ENCODE results near the gene RTN4.

Gene RTN4

GRCh38 chr2:55013936-55014335 is 36.3 kb downstream of the RTN4 start:
- TF ChIP-seq TAF1 (IDR thresholded peaks at IDR 0.05; ENCODE audit: low read depth, low read length): no peak
- TF ChIP-seq POLR2AphosphoS5 (IDR thresholded peaks at IDR 0.05; ENCODE audit: low read depth, low read length): no peak
- TF ChIP-seq POU2F2 (IDR thresholded peaks at IDR 0.05; ENCODE audit: low read depth, low read length): no peak
- TF ChIP-seq SPI1 (IDR thresholded peaks at IDR 0.05; ENCODE audit: low read depth, low read length): no peak
- no peak for TF ChIP-seq POLR2A (IDR thresholded peaks at IDR 0.05; ENCODE audit: low read depth, low read length)
- TF ChIP-seq PAX5 (IDR thresholded peaks at IDR 0.05; ENCODE audit: insufficient read depth, low read length, severe bottlenecking): no peak
- no peak for DNase-seq (ENCODE audit: insufficient read length, low spot score)
- FAIRE-seq: no peak

- FAIRE-seq (no peak), DNase-seq (ENCODE audit: insufficient read length, low spot score) (no peak)
- TF ChIP-seq POLR2AphosphoS5 (IDR thresholded peaks at IDR 0.05; ENCODE audit: low read depth, low read length) (no peak), SPI1 (IDR thresholded peaks at IDR 0.05; ENCODE audit: low read depth, low read length) (no peak), TAF1 (IDR thresholded peaks at IDR 0.05; ENCODE audit: low read depth, low read length) (no peak), POU2F2 (IDR thresholded peaks at IDR 0.05; ENCODE audit: low read depth, low read length) (no peak), POLR2A (IDR thresholded peaks at IDR 0.05; ENCODE audit: low read depth, low read length) (no peak), PAX5 (IDR thresholded peaks at IDR 0.05; ENCODE audit: insufficient read depth, low read length, severe bottlenecking) (no peak)
Observed at GRCh38 chr2:55012672-55013484, 37.4 kb downstream of the RTN4 start.

- FAIRE-seq: no peak
- TF ChIP-seq POLR2AphosphoS5 (IDR thresholded peaks at IDR 0.05; ENCODE audit: low read depth, low read length) (no peak), TAF1 (IDR thresholded peaks at IDR 0.05; ENCODE audit: low read depth, low read length) (no peak), POLR2A (IDR thresholded peaks at IDR 0.05; ENCODE audit: low read depth, low read length) (no peak), POU2F2 (IDR thresholded peaks at IDR 0.05; ENCODE audit: low read depth, low read length) (no peak), SPI1 (IDR thresholded peaks at IDR 0.05; ENCODE audit: low read depth, low read length) (no peak), PAX5 (IDR thresholded peaks at IDR 0.05; ENCODE audit: insufficient read depth, low read length, severe bottlenecking) (no peak)
- no peak for DNase-seq (ENCODE audit: insufficient read length, low spot score)
Observed at GRCh38 chr2:55011831-55012671, 38.2 kb downstream of the RTN4 start.

- FAIRE-seq (no peak), DNase-seq (ENCODE audit: insufficient read length, low spot score) (no peak)
- TF ChIP-seq TAF1 (IDR thresholded peaks at IDR 0.05; ENCODE audit: low read depth, low read length) (no peak), POU2F2 (IDR thresholded peaks at IDR 0.05; ENCODE audit: low read depth, low read length) (no peak), POLR2AphosphoS5 (IDR thresholded peaks at IDR 0.05; ENCODE audit: low read depth, low read length) (no peak), SPI1 (IDR thresholded peaks at IDR 0.05; ENCODE audit: low read depth, low read length) (no peak), POLR2A (IDR thresholded peaks at IDR 0.05; ENCODE audit: low read depth, low read length) (no peak), PAX5 (IDR thresholded peaks at IDR 0.05; ENCODE audit: insufficient read depth, low read length, severe bottlenecking) (no peak)
Observed at GRCh38 chr2:55010915-55011314, 39.3 kb downstream of the RTN4 start.

DNA sequence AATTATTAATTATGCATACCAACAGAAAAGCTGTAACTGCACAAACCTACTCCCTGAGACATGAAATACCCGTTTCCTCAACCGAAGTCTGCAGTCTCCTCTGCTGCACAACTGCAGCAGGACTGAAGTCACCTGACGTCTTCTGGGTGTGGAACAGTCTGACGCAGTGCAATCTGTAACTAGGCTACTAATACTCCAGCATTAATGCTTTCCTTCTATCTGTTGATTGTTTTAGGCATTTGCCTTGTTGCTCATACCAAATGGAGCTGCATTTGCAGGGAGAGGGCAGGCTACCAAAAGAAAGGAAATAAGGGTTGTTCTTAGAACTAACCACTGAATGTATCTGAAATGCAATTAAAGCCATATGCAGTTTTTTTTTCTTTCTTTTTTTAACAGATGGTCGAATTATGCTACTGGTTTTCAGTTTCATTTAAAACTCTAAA is 40.1 kb downstream of the RTN4 start:
- peak; percentile 92 for FAIRE-seq
- TF ChIP-seq POLR2A (IDR thresholded peaks at IDR 0.05; ENCODE audit: low read depth, low read length) (0 out of 2 replicates have a peak, but pooled peaks have one; percentile 48), SPI1 (IDR thresholded peaks at IDR 0.05; ENCODE audit: low read depth, low read length) (peak; percentile 23; the same call in 1 of the 2 replicates), TAF1 (IDR thresholded peaks at IDR 0.05; ENCODE audit: low read depth, low read length) (no peak), POLR2AphosphoS5 (IDR thresholded peaks at IDR 0.05; ENCODE audit: low read depth, low read length) (0 out of 2 replicates have a peak, but pooled peaks have one; percentile 47), POU2F2 (IDR thresholded peaks at IDR 0.05; ENCODE audit: low read depth, low read length) (no peak), PAX5 (IDR thresholded peaks at IDR 0.05; ENCODE audit: insufficient read depth, low read length, severe bottlenecking) (no peak)
- DNase-seq (ENCODE audit: insufficient read length, low spot score): peak; percentile 17

GRCh38 chr2:55009277-55010060 is 40.8 kb downstream of the RTN4 start:
- TF ChIP-seq POLR2A (IDR thresholded peaks at IDR 0.05; ENCODE audit: low read depth, low read length) (no peak), POLR2AphosphoS5 (IDR thresholded peaks at IDR 0.05; ENCODE audit: low read depth, low read length) (no peak), SPI1 (IDR thresholded peaks at IDR 0.05; ENCODE audit: low read depth, low read length) (no peak), POU2F2 (IDR thresholded peaks at IDR 0.05; ENCODE audit: low read depth, low read length) (no peak), TAF1 (IDR thresholded peaks at IDR 0.05; ENCODE audit: low read depth, low read length) (no peak), PAX5 (IDR thresholded peaks at IDR 0.05; ENCODE audit: insufficient read depth, low read length, severe bottlenecking) (no peak)
- FAIRE-seq (peak; percentile 5), DNase-seq (ENCODE audit: insufficient read length, low spot score) (no peak)

GRCh38 chr2:55006306-55006705 is 43.9 kb downstream of the RTN4 start:
- no peak for TF ChIP-seq PAX5 (IDR thresholded peaks at IDR 0.05; ENCODE audit: insufficient read depth, low read length, severe bottlenecking)
- TF ChIP-seq SPI1 (IDR thresholded peaks at IDR 0.05; ENCODE audit: low read depth, low read length): no peak
- no peak for TF ChIP-seq TAF1 (IDR thresholded peaks at IDR 0.05; ENCODE audit: low read depth, low read length)
- no peak for TF ChIP-seq POLR2A (IDR thresholded peaks at IDR 0.05; ENCODE audit: low read depth, low read length)
- TF ChIP-seq POU2F2 (IDR thresholded peaks at IDR 0.05; ENCODE audit: low read depth, low read length): no peak
- no peak for TF ChIP-seq POLR2AphosphoS5 (IDR thresholded peaks at IDR 0.05; ENCODE audit: low read depth, low read length)
- DNase-seq (ENCODE audit: insufficient read length, low spot score): no peak
- no peak for FAIRE-seq

Measured in GM12891 (cell line).